ENCODE data around the gene CFAP45. TPM values are rescaled to one million over a fixed set of nuclear protein-coding genes. Genes with fewer than 3 reads are reported as not detected.
A peak's percentile ranks its signal among the peaks of the same experiment; 100 is the strongest.

CFAP45 gene
- polyA plus RNA-seq, 6 donors from 2014 or later, result 0.29 to 0.93 (median 0.41) TPM; not detected in 1

GRCh38 chr1:159932296-159933285, 32.6 kb upstream of the CFAP45 start:
- Mint-ChIP-seq H3K36me3 (peaks cover 0 to 6% of the 10 kb centered on the region in 2 donors), H3K27ac (no peak overlapping the region), H3K4me3 (peak overlapping the region in 2 of 8 donors; percentile 39 to 47), H3K27me3 (peaks cover 0 to 23% (median 14%) of the 10 kb centered on the region in 3 donors), H3K9me3 (no peaks in the 10 kb centered on the region), H3K4me1 (peaks cover 32 to 38% (median 33%) of the 10 kb centered on the region in 3 donors)
- ATAC-seq (ENCODE audit: low read depth in 2 of 2) (no peak), DNase-seq (no peak)

- ATAC-seq (ENCODE audit: low read depth in 2 of 2) (no peak), DNase-seq (no peak)
- Mint-ChIP-seq H3K4me3 (peak overlapping the region in 1 of 8 donors; percentile 47), H3K27me3 (peaks cover 0 to 29% (median 14%) of the 10 kb centered on the region in 3 donors), H3K9me3 (no peaks in the 10 kb centered on the region), H3K36me3 (peaks cover 0 to 6% of the 10 kb centered on the region in 2 donors), H3K4me1 (peaks cover 29 to 34% (median 31%) of the 10 kb centered on the region in 3 donors), H3K27ac (no peak overlapping the region)
These were observed 31.8 kb upstream of the CFAP45 start for GRCh38 chr1:159931795-159932173.

- Mint-ChIP-seq H3K36me3 (peaks cover 0 to 6% of the 10 kb centered on the region in 2 donors), H3K27ac (peak overlapping the region in 2 of 6 donors; percentile 21 to 75), H3K9me3 (no peaks in the 10 kb centered on the region), H3K4me1 (peaks cover 30 to 34% (median 31%) of the 10 kb centered on the region in 3 donors), H3K27me3 (peaks cover 0 to 29% (median 14%) of the 10 kb centered on the region in 3 donors), H3K4me3 (no peak overlapping the region)
- DNase-seq (no peak), ATAC-seq (ENCODE audit: low read depth in 2 of 2) (no peak)
These were observed 31.3 kb upstream of the CFAP45 start for GRCh38 chr1:159931101-159931794.

- Mint-ChIP-seq H3K4me3 (no peak overlapping the region), H3K4me1 (peaks cover 28 to 34% (median 31%) of the 10 kb centered on the region in 3 donors), H3K9me3 (no peaks in the 10 kb centered on the region), H3K27me3 (peaks cover 0 to 29% (median 14%) of the 10 kb centered on the region in 3 donors), H3K27ac (peak overlapping the region in 2 of 6 donors; percentile 49 to 75), H3K36me3 (peaks cover 0 to 7% of the 10 kb centered on the region in 2 donors)
- no peak for ATAC-seq (ENCODE audit: low read depth in 2 of 2)
- DNase-seq, result no peak
These were observed 30.7 kb upstream of the CFAP45 start for GRCh38 chr1:159930634-159931033.

- H3K4me1 Mint-ChIP-seq, result peaks cover 28 to 34% (median 29%) of the 10 kb centered on the region in 3 donors
- DNase-seq, result no peak
- H3K36me3 Mint-ChIP-seq, result peaks cover 0 to 11% of the 10 kb centered on the region in 2 donors
- ATAC-seq (ENCODE audit: low read depth in 2 of 2), result no peak
- no peaks in the 10 kb centered on the region for H3K9me3 Mint-ChIP-seq
- H3K27ac Mint-ChIP-seq, result peak overlapping the region in 1 of 6 donors; percentile 75
- H3K4me3 Mint-ChIP-seq, result no peak overlapping the region
- H3K27me3 Mint-ChIP-seq, result peaks cover 0 to 29% (median 14%) of the 10 kb centered on the region in 3 donors
These were observed 30.3 kb upstream of the CFAP45 start for GRCh38 chr1:159930216-159930615.

- Mint-ChIP-seq H3K36me3 (peaks cover under 1 to 14% of the 10 kb centered on the region in 2 donors), H3K4me3 (peak overlapping the region in 1 of 8 donors; percentile 4), H3K4me1 (peaks cover 24 to 37% (median 29%) of the 10 kb centered on the region in 3 donors), H3K27ac (peak overlapping the region in 1 of 6 donors; percentile 100), H3K27me3 (peaks cover 0 to 29% (median 14%) of the 10 kb centered on the region in 3 donors), H3K9me3 (no peaks in the 10 kb centered on the region)
- no peak for DNase-seq
- no peak for ATAC-seq (ENCODE audit: low read depth in 2 of 2)
These were observed 29.4 kb upstream of the CFAP45 start for GRCh38 chr1:159929155-159930051.

- Mint-ChIP-seq H3K27ac (peak overlapping the region in 2 of 6 donors; percentile 26 to 100), H3K9me3 (peaks cover 0 to 3% (median 2%) of the 10 kb centered on the region in 7 donors), H3K4me1 (peaks cover 25 to 41% (median 38%) of the 10 kb centered on the region in 3 donors), H3K36me3 (peaks cover 9 to 20% of the 10 kb centered on the region in 2 donors), H3K27me3 (peaks cover 0 to 29% (median 14%) of the 10 kb centered on the region in 3 donors), H3K4me3 (no peak overlapping the region)
- DNase-seq (no peak), ATAC-seq (ENCODE audit: low read depth in 2 of 2) (no peak)
These were observed 28.6 kb upstream of the CFAP45 start for GRCh38 chr1:159928491-159929050.

- no peak for ATAC-seq (ENCODE audit: low read depth in 2 of 2)
These were observed 28.0 kb upstream of the CFAP45 start for GRCh38 chr1:159927849-159928431.

GRCh38 chr1:159927211-159927848, 27.4 kb upstream of the CFAP45 start:
- H3K27ac Mint-ChIP-seq, result peak overlapping the region in 2 of 6 donors; percentile 51 to 100
- no peak for DNase-seq
- peak overlapping the region in 6 of 8 donors; percentile 34 to 96 (median 60) for H3K4me3 Mint-ChIP-seq
- H3K4me1 Mint-ChIP-seq, result peaks cover 36 to 53% (median 48%) of the 10 kb centered on the region in 3 donors
- peaks cover 0 to 3% (median 2%) of the 10 kb centered on the region in 7 donors for H3K9me3 Mint-ChIP-seq
- H3K36me3 Mint-ChIP-seq, result peaks cover 9 to 23% of the 10 kb centered on the region in 2 donors
- ATAC-seq (ENCODE audit: low read depth in 2 of 2), result no peak
- H3K27me3 Mint-ChIP-seq, result peaks cover 0 to 30% (median 14%) of the 10 kb centered on the region in 3 donors

More at GRCh38 chr1:159927849-159928431, 28.0 kb upstream of the CFAP45 start:
- no peak for DNase-seq
- Mint-ChIP-seq H3K4me3 (peak overlapping the region in 1 of 8 donors; percentile 96), H3K27me3 (peaks cover 0 to 30% (median 14%) of the 10 kb centered on the region in 3 donors), H3K36me3 (peaks cover 9 to 23% of the 10 kb centered on the region in 2 donors), H3K27ac (peak overlapping the region in 1 of 6 donors; percentile 100), H3K4me1 (peaks cover 30 to 47% (median 44%) of the 10 kb centered on the region in 3 donors), H3K9me3 (peaks cover 0 to 3% (median 2%) of the 10 kb centered on the region in 7 donors)

GRCh38 chr1:159925719-159926078, 25.7 kb upstream of the CFAP45 start:
- peaks cover 0 to 28% (median 11%) of the 10 kb centered on the region in 3 donors for H3K27me3 Mint-ChIP-seq
- peaks cover 9 to 27% of the 10 kb centered on the region in 2 donors for H3K36me3 Mint-ChIP-seq
- DNase-seq, result no peak
- H3K9me3 Mint-ChIP-seq, result peaks cover 0 to 3% (median 2%) of the 10 kb centered on the region in 7 donors
- peak overlapping the region; percentile 92 to 99 (median 96) for H3K4me3 Mint-ChIP-seq
- peak overlapping the region; percentile 99 to 100 (median 100) for H3K27ac Mint-ChIP-seq
- ATAC-seq (ENCODE audit: low read depth in 2 of 2), result no peak
- H3K4me1 Mint-ChIP-seq, result peaks cover 53 to 70% (median 56%) of the 10 kb centered on the region in 3 donors
